A673 (cell line): ENCODE measurements around the gene PTPN14.

Experiments
- CTCF ChIP-seq: fragments of 300-800, 200-600 bp; sonication (generic); conservative IDR thresholded peaks from 2 replicates; pipeline ENCODE4 v1.5.1; 2017; ENCODE audit warnings: low read depth, mild to moderate bottlenecking, antibody characterized with exemption, low read length, moderate library complexity, mixed read lengths
- EZH2 ChIP-seq: fragments of 200-600 bp; sonication (generic); IDR thresholded peaks from 2 replicates; pipeline ENCODE4 v1.6.1; 2017; ENCODE audit warnings: borderline replicate concordance, low read depth, mild to moderate bottlenecking, mixed read lengths, antibody characterized with exemption, low read length; ENCODE audit not compliant: poor library complexity, severe bottlenecking

GRCh38 chr1:214385428-214385827 is 166.0 kb downstream of the PTPN14 start:
- TF ChIP-seq CTCF = no peak
- TF ChIP-seq EZH2 = no peak
